ENCODE measurements around the gene SMYD2. TPM values are rescaled to one million over a fixed set of nuclear protein-coding genes. Genes with fewer than 3 reads are reported as not detected.

SMYD2 gene, protein sequence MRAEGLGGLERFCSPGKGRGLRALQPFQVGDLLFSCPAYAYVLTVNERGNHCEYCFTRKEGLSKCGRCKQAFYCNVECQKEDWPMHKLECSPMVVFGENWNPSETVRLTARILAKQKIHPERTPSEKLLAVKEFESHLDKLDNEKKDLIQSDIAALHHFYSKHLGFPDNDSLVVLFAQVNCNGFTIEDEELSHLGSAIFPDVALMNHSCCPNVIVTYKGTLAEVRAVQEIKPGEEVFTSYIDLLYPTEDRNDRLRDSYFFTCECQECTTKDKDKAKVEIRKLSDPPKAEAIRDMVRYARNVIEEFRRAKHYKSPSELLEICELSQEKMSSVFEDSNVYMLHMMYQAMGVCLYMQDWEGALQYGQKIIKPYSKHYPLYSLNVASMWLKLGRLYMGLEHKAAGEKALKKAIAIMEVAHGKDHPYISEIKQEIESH
- 445 TPM for total RNA-seq
- long read RNA-seq, full-length matches to known transcripts: 729 of 818 reads
- long read RNA-seq, partial matches to known transcripts: 23 of 818 reads
- long read RNA-seq, other reads (novel, unspliced or antisense): 66 of 818 reads

GRCh38 chr1:214281021-214281719 is at the start of gene SMYD2:
Gene SMYD2, plus strand, starts transcription at chr1:214281159. Its CDS starts 96 bp downstream, at chr1:214281255.
- intact Hi-C loops (cut with DNase I): loop anchor here (5.0 kb wide), 1 partner anchor 271 kb away; the partner anchor contains the start of gene PTPN14
- peak; percentile 90 for DNase-seq (ENCODE audit: low spot score)

GRCh38 chr1:214233856-214234634 is 46.9 kb upstream of the SMYD2 start:
- no peak for DNase-seq (ENCODE audit: low spot score)
- intact Hi-C loops (cut with DNase I): no loop called here

DNA sequence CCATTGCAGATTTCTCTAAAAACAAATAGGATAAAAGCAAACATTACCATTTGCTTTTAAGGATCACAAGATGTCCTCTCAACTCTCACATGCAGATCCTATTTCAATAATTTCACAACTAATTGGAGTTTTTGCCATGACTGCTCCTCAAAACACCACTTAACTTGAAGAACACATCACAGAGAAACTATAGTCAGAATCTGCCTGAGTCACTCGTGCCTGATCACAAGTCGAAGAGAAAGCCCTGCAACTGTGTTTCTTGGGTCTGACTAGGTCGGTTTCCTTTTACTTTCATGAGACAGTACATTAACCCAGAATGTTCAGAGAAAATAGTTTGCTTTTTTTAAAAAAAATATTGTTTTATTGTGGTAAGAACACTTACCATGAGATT is 46.3 kb upstream of the SMYD2 start:
- intact Hi-C loops (cut with DNase I): no loop called here
- DNase-seq (ENCODE audit: low spot score): no peak

DNA sequence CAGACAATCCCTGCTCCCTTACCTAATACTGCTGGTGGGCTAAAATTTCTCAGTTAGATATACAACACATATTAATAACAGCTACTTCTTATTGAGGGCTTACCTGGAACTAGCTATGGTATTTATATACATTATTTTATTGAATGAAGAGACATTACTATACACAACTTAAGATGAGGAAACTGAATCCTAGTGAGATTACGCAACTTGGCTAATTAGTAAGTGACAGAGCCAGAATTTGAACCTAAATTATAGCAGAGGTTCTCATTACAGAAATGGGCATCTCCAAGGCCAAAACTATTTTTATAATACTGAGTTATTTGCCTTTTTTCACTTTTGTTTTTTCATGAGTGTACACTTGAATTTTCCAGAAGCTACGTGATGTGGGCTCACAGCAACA is 44.5 kb upstream of the SMYD2 start:
- DNase-seq (ENCODE audit: low spot score): no peak
- intact Hi-C loops (cut with DNase I): no loop called here

DNA sequence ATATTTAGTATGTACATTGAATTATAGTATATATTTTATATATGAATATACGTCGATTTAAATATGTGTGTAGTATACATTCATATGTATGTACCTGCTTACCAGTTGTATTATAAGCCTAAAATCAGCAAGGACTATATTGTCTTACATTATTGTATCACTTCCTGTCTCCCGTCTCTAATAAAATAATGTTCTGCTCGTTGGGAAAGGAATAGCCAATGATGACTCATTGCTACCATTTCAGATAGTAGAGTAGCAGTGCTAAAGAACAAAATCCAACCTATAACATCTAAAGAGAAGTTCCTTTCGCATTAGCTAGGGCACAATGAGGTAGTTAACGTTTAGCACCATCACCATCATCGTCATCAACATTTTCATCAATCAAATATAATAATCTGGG is 39.9 kb upstream of the SMYD2 start:
- intact Hi-C loops (cut with DNase I): no loop called here
- no peak for DNase-seq (ENCODE audit: low spot score)

DNA sequence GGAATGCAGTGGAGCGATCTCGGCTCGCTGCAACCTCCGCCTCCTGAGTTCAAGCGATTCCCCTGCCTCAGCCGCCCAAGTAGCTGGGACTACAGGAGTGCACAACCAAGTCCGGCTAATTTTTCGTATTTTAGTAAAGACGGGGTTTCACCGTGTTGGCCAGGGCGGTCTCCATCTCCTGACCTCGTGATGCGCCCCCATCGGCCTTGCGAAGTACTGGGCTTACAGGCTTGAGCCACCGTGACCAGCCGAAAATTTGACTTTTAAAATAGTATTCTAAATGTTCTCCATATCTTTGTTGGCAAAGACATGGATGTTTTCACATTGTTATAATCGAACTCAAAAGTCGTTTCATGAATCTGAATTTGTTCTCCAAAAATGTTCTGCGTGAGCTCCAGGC is 36.7 kb upstream of the SMYD2 start:
- DNase-seq (ENCODE audit: low spot score): no peak
- intact Hi-C loops (cut with DNase I): no loop called here

DNA sequence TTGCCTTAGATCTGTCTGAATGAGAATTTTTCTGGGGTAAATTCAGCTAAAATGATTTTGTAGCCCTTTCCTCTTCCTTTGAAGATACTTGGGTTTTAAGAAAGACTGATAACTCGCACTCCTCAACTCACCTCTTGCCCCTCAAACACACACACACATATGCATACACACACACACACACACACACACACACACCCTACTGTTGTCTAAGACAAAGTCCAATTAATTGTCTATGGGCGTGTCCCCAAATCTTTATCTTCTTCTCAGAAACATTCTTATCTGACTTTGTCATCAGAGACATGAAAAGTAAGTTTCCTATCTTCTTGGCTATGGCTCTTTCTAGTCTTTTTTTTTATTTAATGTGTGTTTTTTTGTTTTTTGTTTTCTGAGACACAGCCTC is 36.1 kb upstream of the SMYD2 start:
- DNase-seq (ENCODE audit: low spot score): no peak
- intact Hi-C loops (cut with DNase I): no loop called here

GRCh38 chr1:214247501-214248041 is 33.4 kb upstream of the SMYD2 start:
- no peak for DNase-seq (ENCODE audit: low spot score)
- intact Hi-C loops (cut with DNase I): no loop called here

DNA sequence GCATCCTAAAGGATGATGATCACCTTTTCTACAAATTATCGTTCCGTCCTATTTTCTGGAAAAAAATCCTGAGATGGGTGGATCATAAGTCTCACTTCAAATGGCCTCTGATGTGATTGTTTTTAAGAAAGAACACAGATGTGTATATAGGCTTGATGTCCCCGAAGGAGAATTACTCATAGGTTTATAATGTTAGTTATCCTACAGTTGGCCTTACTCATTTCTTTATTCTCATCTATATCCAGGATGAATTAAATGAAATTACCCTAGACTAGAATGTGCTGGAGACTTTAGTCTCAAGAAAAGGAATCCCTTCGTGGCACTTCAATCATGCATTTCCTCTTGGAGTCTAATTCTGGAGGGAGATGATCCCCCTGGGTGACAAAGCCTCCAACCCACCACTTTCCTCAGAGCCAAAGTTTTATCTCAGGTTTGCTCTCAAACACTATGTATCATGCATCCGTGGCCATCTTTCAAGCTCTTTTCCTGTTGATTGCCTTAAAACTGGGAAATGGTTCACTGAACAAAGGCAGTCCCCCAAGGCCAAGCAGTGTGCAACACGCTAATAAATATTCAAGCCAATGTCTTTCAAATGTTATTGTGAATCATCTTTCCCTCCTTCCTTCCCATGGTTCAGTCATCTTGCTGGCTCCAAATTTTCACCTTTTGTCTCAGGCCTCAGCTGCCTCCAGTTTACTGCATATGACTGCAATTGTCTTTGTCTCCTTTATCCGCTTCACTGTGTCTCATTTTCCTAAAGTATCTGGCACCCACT is 32.5 kb upstream of the SMYD2 start:
- intact Hi-C loops (cut with DNase I): no loop called here
- DNase-seq (ENCODE audit: low spot score): no peak

GRCh38 chr1:214249651-214250050 is 31.3 kb upstream of the SMYD2 start:
- intact Hi-C loops (cut with DNase I): no loop called here
- DNase-seq (ENCODE audit: low spot score): no peak

- DNase-seq (ENCODE audit: low spot score): no peak
- intact Hi-C loops (cut with DNase I): no loop called here
These were observed 29.6 kb upstream of the SMYD2 start for GRCh38 chr1:214251354-214251753.

DNA sequence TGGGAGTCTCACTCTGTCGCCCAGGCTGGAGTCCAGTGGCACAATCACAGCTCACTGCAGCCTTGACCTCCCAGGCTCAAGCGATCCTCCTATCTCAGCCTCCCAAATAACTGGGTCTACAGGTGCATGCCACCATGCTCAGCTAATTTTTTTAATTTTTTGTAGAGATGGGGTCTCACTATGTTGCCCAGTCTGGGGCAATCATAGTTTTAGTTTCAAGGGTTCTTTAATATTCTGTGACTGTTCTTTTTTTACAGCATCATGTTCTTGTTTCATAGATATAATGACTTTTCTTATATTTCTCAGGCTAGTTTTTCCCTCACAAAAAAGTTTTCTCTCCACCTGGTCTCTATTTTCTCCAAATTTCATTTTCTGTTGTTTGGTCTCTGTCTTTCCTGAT is 25.4 kb upstream of the SMYD2 start:
- intact Hi-C loops (cut with DNase I): no loop called here
- DNase-seq (ENCODE audit: low spot score): no peak

GRCh38 chr1:214259353-214259977 is 21.5 kb upstream of the SMYD2 start:
- no peak for DNase-seq (ENCODE audit: low spot score)
- intact Hi-C loops (cut with DNase I): no loop called here

DNA sequence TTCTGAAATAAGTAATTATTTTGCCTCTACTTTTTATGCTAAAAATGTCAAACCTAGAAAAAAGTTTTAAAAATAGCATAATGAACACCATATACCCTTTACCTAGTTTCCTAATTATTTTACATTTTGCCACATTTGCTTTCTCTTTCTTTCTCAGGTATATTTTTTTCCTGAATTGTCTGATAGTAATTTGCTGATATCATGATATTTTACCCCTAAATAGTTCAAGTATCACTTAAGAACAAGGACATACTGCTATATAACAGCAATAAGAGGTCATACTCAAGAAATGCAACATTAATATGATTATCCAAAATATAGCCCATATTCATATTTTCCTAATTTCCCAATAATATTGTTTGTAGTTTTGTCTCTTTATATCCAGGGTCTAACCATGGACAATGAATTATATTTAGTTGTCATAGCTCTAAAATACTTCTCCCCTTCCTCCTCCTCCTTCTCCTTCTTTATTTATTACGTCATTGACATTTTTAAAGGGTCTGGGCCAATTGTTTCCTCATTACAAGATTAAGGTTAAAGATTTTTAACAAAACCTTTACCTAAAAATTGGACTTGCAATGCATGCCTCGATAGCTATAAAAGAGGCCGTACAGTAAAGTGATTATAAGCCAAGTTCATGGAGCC is 20.3 kb upstream of the SMYD2 start:
- DNase-seq (ENCODE audit: low spot score): no peak
- intact Hi-C loops (cut with DNase I): loop anchor here (1.0 to 2.0 kb wide), 3 partner anchors 30 to 69 kb away; no protein-coding TSS in a partner anchor

GRCh38 chr1:214261206-214262123 is 19.5 kb upstream of the SMYD2 start:
- peak; percentile 93 for DNase-seq (ENCODE audit: low spot score)
- intact Hi-C loops (cut with DNase I): loop anchor here (1.0 to 2.0 kb wide), 3 partner anchors 31 to 68 kb away; no protein-coding TSS in a partner anchor

DNA sequence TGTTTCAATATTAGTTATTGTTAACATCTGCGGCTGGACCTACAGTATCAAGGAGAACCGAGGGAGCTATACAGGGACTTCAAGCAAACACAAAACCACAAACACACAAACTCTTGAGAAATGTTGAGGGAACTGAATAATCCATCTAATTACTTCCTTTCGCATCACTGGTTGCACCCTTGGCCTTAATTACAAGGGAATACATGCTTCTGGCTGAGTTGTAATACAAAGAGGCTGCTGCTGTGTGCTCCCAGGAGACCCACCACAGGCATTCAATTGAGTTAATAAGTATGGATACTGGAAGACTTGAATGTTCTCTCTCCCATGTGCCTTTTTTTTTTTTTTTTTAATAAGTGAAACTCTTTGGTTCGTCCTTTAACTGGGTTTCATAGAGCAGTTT is 16.8 kb upstream of the SMYD2 start:
- no peak for DNase-seq (ENCODE audit: low spot score)
- intact Hi-C loops (cut with DNase I): no loop called here

- no peak for DNase-seq (ENCODE audit: low spot score)
- intact Hi-C loops (cut with DNase I): no loop called here
These were observed 16.0 kb upstream of the SMYD2 start for GRCh38 chr1:214264976-214265375.
